Fibroblast of pulmonary artery (primary cell): ENCODE data around the gene FAM83D.
A peak's percentile ranks its signal among the peaks of the same experiment; 100 is the strongest.
"Not testable (repeated sequence)": the region's sequence is repeated elsewhere in the genome, so short reads cannot be mapped to it uniquely, and the experiment has no call there.

Experiments used
- DNase-seq: peaks from one replicate; pipeline ENCODE4 v3.0.0-alpha.2; 2010; ENCODE audit warnings: low read depth
- H3K4me3 ChIP-seq: replicated peaks from 2 replicates; pipeline ENCODE4 v1.5.1; 2011; ENCODE audit warnings: low read depth, mild to moderate bottlenecking, control low read depth, low read length, moderate library complexity
- TF ChIP-seq, protein P1 (sequence below): IDR thresholded peaks from 2 replicates; pipeline ENCODE4 v1.5.1; 2011; ENCODE audit warnings: mild to moderate bottlenecking, control low read depth, low read length, inconsistent platforms; ENCODE audit errors: missing control alignments

Gene FAM83D

DNA sequence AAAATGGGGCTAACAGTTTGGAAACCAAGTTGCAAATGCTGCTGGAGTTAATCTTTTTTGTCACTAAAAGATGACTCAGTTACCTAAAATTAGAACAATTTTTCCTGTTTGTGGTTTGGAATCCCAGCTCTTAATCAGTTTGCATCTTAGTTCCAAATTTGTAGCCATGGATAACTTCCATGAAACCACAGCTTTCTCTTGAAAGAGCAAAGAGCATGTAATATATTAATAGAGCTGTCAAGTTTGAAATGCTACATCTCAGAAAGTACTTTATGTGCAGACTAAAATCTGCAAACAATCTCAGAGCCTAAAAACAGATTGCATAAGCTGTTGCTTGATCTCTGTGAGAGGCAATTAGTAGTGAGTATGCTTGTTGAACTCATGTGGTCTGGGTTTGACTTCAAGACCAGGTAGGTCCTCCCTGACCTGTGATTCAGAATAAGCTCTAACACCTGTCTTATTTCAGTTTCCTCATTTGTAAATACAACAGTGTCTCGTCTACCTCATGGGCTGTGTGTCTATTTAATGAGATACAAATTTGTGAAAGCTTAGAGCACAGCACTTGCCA is 59.5 kb downstream of the FAM83D start:
- TF ChIP-seq, protein P1, sequence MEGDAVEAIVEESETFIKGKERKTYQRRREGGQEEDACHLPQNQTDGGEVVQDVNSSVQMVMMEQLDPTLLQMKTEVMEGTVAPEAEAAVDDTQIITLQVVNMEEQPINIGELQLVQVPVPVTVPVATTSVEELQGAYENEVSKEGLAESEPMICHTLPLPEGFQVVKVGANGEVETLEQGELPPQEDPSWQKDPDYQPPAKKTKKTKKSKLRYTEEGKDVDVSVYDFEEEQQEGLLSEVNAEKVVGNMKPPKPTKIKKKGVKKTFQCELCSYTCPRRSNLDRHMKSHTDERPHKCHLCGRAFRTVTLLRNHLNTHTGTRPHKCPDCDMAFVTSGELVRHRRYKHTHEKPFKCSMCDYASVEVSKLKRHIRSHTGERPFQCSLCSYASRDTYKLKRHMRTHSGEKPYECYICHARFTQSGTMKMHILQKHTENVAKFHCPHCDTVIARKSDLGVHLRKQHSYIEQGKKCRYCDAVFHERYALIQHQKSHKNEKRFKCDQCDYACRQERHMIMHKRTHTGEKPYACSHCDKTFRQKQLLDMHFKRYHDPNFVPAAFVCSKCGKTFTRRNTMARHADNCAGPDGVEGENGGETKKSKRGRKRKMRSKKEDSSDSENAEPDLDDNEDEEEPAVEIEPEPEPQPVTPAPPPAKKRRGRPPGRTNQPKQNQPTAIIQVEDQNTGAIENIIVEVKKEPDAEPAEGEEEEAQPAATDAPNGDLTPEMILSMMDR: no peak
- no peak overlapping the region for H3K4me3 ChIP-seq
- DNase-seq: peak; percentile 80

DNA sequence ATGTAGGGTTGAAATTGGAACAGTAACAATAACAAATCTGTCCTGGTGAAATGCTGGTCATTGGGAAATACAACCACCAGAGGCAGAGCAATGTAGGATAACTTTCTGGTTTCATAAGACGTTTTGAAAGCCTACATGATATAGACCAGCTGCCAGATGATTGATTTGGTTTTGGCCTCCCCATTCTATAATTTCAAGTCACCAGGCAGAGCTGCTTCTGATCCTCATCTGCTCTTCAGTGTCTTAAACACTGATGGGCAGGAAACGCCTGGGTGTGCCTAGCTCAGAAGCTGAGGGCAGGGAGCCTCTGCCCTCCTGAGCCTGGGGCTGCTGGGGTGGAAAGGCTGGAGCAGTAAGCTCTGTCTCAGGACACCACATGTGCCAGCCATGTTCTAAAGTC is 60.4 kb downstream of the FAM83D start:
- peak; percentile 29 for DNase-seq
- TF ChIP-seq, protein P1: no peak
- H3K4me3 ChIP-seq: no peak overlapping the region

DNA sequence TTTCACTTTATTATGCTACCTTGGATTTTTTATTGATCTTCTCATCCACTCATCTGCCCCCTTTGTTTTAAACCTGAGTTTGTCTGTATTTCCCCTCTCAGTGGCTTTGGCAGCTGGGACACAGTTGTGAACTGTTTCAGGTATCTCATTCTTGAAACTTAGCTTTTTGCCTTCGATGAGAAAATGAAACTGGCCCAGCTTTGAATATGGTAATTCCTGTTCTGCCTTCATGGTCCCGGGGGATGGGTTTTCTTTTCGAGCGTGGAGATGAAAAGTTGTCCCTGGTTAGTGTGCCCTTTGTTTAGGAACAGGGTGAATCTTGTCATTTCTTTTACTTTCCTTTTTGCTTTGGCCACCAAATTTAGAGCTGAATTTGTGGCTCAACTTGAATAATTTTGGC is 61.6 kb downstream of the FAM83D start:
- DNase-seq: no peak
- no peak overlapping the region for H3K4me3 ChIP-seq
- TF ChIP-seq, protein P1: no peak

DNA sequence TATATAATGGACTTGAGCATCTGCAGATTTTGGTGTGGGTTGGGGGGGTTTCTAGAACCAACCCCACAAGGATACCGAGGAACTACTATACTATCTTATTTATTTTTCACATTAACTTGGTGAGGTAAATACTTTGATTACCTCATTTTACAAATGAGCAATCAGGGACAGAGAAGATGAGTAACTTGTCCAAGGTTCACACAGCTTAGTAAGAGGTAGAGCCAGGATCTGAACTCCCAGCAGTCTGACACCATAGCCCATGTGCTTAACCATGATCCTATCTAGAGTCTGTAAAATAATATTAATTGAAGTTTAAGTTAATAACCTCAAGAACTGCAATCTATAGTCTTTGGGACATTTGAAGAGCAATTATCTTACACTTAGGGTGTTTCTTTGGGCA is 64.5 kb downstream of the FAM83D start:
- H3K4me3 ChIP-seq: no peak overlapping the region
- DNase-seq: no peak
- TF ChIP-seq, protein P1: no peak

DNA sequence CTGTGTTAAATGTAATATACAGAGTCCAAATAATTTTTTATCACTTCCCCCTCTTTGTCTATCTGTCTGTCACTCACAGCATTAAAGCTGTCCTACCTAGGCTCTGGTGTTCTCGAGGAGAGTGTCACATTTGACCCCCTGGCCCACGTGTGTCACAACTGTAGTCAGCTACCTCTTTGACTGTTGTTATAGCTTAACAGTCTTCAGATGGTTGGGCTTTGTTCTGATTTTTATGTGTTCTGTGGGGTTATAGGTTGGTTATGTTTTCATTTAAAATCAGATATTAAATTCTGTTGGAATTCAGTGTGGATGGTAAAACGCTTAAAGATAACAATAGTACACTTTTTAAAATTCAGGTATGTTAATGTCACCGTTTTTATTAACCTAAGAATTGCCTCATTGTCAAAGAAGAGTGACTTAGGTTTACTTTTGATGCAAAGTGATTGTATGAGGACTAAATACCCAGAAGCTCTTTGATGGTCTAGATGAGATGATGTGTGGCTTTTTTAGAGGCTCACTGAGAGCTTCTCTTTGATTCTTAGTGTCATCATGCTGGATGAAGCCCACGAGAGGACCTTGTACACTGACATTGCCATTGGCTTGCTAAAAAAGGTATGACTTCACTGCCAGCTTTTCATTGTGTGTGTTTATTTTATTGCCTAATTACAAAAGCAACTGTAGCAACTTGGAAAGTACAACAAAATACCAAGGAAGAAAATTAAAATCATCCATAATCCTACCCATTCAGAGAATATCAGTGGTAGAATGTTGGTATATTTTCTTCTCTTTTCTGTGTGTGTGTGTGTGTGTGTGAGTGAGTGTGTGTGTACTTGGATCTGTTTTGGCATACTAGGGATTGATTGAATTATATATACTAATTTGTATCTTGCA is 65.8 kb downstream of the FAM83D start:
- DNase-seq: no peak
- H3K4me3 ChIP-seq: no peak overlapping the region
- TF ChIP-seq, protein P1: no peak

DNA sequence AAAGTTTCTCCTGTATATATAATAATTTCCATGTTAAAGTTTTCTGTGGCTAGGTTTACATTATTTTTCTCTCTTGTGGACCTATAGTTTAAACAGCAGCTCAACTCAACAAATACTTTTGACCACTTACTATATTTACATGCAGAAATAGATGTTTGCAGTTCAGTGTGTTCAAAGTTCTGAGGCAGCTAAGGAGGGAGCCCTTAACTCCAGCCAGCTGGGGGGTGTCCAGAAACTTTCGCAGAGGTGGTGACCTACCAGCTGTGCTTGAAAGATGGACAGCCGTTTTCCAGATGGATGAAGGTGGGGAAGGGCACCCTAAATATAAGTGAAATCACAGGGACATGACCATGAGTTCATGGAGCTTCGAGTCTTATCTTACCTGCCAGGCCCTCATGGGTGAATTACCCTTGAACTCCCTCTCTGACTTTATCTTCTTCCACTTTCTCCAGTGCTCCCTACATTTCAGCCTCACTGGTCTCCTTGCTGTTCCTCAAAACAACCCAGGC is 69.4 kb downstream of the FAM83D start:
- H3K4me3 ChIP-seq: no peak overlapping the region
- DNase-seq: no peak
- TF ChIP-seq, protein P1: no peak

DNA sequence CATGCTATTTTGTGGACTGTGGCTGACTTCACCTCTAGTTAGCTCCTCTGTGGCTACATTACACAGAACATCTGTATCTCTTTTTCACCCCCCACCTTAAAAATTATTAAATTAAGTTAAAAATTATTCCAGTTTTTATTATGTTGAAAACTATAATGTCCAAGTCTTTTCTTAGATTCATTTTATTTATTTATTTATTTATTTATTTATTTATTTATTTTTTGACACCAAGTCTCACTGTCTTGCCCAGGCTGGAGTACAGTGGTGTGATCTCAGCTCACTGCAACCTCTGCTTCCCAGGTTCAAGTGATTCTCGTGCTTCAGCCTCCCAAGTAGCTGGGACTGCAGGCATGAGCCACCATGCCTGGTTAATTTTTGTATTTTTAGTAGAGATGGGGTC is 70.6 kb downstream of the FAM83D start:
- H3K4me3 ChIP-seq, DNase-seq: not testable (repeated sequence)
